Stimulated activated CD8-positive, alpha-beta memory T cell treated with anti-CD3 and anti-CD28 coated beads, Interleukin-4, amount 100 ng/mL, for 24 hours (primary cell): ENCODE results near the gene ADCY2.

Experiments used
- DNase-seq: peaks from one replicate; pipeline ENCODE4 v3.0.0-alpha.2; 2020; ENCODE audit warnings: low read depth

The ADCY2 gene

GRCh38 chr5:7515284-7515914 lies 119.5 kb downstream of the ADCY2 start:
- DNase-seq = no peak

- DNase-seq = no peak
These were observed 120.3 kb downstream of the ADCY2 start for GRCh38 chr5:7516253-7516652.

- DNase-seq = no peak
These were observed 121.1 kb downstream of the ADCY2 start for GRCh38 chr5:7517006-7517405.

DNA sequence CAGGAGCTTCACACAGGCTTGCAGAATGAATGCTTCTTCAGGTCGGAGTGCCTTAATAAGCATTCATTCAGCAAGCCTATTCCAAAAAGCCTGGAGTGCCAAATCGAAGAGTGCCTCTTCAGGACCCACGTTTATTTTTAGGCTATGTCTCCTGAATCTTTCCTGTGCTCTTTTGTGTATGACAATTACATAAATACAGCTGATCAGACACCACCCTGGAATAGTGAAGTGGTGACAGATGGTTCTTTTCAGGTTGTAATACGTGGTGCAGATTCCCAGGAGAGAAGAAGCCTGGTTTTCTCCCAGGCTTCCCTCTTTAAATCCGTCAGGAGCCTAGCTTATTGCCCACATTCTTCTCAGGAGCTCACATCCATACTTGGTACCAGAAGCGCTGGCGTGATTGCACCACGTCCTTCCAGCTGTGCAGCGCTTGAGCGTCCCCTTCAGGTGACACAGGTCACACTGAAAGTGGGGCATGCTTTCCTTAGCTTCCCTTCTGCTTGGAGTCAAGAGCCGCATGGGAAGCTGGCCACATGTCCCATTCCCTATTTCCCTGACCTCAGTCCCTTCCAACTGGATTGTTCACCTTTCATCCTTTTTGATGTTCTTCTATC lies 123.1 kb downstream of the ADCY2 start:
- no peak for DNase-seq

DNA sequence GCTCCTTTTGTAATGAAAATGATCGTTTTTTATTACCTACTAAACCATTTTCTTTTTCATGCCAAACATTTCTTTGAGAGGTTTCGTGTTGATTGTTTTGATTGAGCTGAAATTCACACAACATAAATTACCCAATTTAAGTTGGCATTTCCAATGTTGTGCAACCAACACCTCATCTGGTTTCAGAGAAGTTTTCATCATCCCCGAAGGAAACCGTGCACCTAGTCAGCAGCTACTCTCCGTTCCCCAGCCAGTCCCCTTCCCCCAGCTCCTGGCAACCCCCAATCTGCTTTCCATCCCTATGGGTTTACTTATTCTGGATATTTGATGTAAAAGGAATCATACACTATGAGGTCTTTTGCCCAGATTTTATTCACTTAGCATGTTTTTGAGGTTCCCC lies 123.6 kb downstream of the ADCY2 start:
- DNase-seq = no peak

DNA sequence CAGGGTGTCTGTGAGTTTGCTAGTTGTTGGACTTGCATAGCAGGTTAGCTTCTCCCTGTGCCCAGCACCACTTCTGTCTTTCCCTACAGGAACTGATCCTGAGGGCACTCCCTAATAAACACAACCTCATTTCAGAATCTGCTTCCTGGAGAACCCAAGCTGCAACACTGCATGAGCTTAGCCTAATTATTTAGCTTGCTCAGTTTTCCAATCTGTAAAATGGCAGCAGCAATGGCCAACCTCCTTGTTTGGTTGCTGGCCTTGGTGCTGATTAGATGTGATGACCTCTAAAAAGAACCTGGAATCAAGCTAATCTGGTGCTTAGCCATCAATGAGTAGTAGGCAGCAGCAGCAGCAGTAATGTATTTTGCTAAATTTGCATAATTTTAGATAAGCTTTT lies 133.9 kb downstream of the ADCY2 start:
- DNase-seq = no peak

GRCh38 chr5:7533941-7534340 lies 138.0 kb downstream of the ADCY2 start:
- DNase-seq = no peak

GRCh38 chr5:7534505-7534904 lies 138.6 kb downstream of the ADCY2 start:
- no peak for DNase-seq

GRCh38 chr5:7537573-7537972 lies 141.6 kb downstream of the ADCY2 start:
- no peak for DNase-seq

GRCh38 chr5:7539571-7539970 lies 143.6 kb downstream of the ADCY2 start:
- no peak for DNase-seq

DNA sequence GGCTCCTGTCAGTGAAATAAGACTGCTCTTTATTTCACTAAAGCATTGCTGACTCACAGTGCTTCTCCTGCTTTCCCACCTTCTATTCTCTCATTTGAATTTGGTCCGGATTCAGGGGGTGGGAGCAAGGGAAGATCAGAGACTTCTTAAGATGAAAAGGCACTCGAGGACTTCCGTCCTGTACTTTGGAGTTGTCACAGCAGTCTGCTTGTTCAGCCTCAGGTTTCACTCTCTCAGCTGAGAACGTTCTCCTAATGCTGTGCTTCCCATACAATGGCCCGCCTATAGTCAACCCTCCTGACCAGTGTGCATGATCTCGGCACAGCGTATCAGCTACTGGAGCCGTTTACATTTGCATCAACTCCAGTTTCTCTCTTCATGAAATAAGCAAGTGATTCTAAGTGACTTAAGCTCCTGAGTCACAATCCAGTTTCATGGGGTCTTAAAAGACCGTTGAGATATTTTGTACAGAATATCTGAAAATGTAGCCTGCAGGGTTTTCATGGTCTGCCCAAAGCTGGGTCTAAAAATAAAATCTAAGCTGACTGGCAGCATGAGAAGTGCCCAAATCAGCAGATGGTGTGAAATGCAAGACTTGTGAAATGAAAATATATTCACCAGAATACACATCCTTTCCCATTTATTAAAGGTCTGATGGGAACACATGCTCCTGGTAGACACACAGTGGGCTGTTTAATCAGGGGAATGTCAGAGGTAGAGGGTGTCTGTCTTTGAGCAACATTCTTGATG lies 145.0 kb downstream of the ADCY2 start:
- no peak for DNase-seq

DNA sequence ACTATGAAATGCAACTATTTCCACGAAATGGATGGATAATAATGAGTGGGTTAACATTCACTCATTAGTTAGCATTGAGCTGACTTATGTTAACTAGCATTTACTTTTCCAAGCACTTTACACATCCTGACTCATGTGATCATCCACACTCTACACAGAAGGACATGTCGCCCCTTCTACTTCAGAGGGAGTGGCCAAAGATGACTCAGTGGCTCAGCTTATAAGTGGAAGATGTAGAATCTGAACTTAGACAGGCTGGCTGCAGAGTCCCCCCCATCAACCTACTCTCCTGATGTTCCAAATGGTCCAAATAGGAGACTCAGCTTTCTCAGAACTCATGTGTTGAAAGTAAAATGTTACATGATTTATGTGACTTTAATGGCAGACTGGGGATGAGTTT lies 146.0 kb downstream of the ADCY2 start:
- no peak for DNase-seq

GRCh38 chr5:7546555-7546954 lies 150.6 kb downstream of the ADCY2 start:
- DNase-seq = no peak

DNA sequence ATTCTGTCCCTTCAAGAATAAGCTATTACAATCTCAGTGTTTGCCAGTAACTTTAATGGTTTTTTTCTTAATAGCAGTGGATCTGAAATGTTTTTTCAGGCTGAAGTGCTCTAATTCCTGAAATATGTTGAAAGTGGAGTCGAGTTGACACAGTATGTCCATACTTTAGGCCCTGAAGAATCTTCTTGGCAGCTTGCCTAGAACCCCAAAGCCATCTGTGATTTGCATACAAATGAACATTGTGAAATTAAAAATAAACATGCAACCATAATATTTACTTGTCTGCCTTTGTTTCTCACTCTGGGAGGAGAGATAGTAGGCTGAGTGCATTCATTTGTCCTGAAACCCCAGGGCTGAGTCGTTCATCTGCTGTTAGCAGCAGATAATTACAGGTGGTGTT lies 152.7 kb downstream of the ADCY2 start:
- DNase-seq = no peak

DNA sequence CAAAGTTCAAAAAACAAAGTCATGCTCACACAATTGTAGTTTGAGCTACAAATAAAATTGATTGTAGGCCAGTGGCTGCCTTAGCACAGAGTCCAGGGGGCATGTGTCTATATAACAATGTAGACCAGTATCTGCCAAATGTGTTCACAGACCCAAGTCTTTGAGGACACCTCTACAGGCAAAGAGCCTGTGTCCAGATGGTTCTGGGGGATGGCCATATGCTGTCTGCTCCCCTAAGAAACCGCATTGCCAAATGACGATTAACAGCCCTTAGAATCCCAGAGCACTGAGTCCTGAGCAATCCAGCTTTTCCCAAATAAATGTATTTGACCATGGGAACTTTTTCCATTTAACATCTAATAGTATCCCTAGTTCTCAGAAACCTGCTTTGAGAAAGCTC lies 169.6 kb downstream of the ADCY2 start:
- no peak for DNase-seq

- no peak for DNase-seq
These were observed 180.2 kb downstream of the ADCY2 start for GRCh38 chr5:7576023-7576715.

DNA sequence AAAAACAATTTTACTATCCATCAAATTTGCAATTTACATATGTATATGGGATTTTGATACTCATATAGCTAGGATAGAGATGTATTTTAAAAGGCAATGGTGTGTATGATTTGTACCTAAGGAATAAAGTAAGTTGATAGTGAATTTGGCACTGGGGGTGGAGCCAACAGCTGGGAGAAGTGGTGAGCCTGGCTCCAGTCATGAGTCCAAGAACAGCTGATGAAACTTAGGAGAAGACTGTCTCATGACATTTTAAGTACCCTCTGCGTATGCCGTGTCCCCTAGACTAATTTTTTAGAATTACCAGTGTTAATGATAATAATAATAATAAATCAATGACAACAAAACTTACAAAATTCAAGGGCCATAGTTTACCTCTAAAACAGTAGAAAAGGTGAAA lies 181.4 kb downstream of the ADCY2 start:
- DNase-seq = no peak

DNA sequence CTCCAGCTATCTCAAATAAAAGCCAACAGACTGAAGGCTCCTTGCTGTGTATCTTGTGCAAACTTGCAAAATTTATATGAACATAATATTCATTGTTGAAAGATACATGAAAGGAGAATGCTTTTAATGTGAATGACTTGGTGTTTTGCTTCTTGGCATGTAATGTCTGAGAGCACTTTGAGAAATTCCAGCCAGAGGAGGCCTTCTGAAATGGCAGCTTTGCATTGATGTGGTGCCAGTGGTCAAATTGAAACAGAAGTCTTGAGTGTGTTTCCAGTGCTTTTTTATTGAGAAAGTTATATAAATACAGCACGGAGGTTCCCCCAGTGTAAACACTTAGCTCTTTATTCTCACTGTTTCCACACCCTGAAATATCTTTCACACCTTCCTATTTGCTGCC lies 182.1 kb downstream of the ADCY2 start:
- DNase-seq = no peak

DNA sequence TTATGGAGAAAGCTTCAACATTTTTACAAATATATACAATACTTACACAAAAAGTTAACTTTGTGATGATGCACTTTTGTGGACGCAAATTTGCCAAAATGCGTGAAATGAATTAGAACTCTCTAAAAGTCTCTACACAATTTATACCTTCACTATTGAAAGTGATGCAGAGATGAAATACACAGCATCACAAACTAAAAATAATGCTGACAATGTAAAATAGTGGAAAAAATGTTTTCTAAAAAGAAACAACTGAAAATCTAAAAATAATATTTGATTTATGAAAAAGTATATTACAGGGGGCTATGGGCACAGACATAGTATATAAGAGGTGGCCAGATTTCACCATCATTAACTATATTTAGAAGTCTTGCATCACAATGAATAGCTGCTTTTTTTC lies 188.8 kb downstream of the ADCY2 start:
- no peak for DNase-seq

- DNase-seq = no peak
These were observed 189.9 kb downstream of the ADCY2 start for GRCh38 chr5:7585807-7586206.

- no peak for DNase-seq
These were observed 190.5 kb downstream of the ADCY2 start for GRCh38 chr5:7586480-7586879.

DNA sequence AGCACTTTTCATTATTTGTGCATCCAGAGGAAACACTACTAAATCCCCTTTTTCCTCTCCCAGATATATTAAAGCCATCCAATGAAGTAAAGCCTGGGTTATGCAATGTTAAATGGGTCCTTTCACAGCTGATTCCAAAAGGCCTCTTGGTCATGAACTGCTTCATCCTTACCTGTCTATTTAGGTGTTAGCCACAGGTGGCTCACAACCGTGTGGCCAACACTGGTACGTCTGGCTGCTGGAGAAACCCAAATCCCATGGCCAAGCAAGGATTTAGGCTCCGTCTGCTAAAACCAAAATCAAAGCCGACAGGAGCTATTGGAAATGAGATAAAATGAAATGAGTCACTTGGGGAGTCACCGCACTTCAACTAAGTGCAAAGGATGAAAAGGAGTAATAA lies 193.9 kb downstream of the ADCY2 start:
- no peak for DNase-seq

- DNase-seq = no peak
These were observed 197.0 kb downstream of the ADCY2 start for GRCh38 chr5:7592910-7593309.
